ENCODE measurements around the gene STARD3NL. TPM values are rescaled to one million over a fixed set of nuclear protein-coding genes. Genes with fewer than 3 reads are reported as not detected.
A peak's percentile ranks its signal among the peaks of the same experiment; 100 is the strongest.
"Not testable (repeated sequence)": the region's sequence is repeated elsewhere in the genome, so short reads cannot be mapped to it uniquely, and the experiment has no call there.

Gene STARD3NL
- total RNA-seq, 2 experiments from 2014 or later, result 27.9 to 30.8 TPM

DNA sequence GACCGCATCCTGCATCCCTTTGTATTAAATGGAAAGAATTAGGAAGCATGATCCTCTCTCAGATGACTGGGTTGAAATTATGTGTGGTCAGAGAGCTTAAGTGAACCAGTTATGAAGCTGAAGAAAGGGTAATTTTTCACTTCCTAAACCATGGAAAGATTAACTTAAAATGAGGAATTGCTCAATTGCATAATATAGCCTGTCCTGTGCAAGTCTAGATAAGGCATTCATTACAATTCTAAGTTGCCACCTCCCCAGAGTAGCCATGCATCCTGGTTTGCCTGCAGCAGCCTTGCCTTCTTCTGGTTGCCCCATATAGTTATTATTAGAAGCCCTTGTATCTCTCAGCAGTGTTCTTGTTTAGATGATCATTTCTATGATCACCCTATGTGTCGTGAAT lies 45.3 kb downstream of the STARD3NL start:
- ChIA-PET POLR2A (no interaction called here), CTCF (interaction anchor here (0.6 to 10.2 kb wide), 23 partner anchors 11 to 958 kb away, joined by 3 to 203 read pairs (median 5); no protein-coding TSS in a partner anchor)
- Mint-ChIP-seq H3K36me3 (ENCODE audit: low read depth) (peaks cover 26% of the 10 kb centered on the region), H3K4me1 (peaks cover 16% of the 10 kb centered on the region), H3K27me3 (no peaks in the 10 kb centered on the region), H3K27ac (no peak overlapping the region), H3K4me3 (no peak overlapping the region), H3K9me3 (ENCODE audit: low read depth) (no peaks in the 10 kb centered on the region)
- no peak for ATAC-seq
- intact Hi-C loops (cut with DNase I, micrococcal nuclease), result loop anchor here in 1 of 2 experiments (2.0 to 5.0 kb wide), 2 partner anchors 151 to 306 kb away; partner anchors contain the start of gene SFRP4
- DNase-seq, result no peak

DNA sequence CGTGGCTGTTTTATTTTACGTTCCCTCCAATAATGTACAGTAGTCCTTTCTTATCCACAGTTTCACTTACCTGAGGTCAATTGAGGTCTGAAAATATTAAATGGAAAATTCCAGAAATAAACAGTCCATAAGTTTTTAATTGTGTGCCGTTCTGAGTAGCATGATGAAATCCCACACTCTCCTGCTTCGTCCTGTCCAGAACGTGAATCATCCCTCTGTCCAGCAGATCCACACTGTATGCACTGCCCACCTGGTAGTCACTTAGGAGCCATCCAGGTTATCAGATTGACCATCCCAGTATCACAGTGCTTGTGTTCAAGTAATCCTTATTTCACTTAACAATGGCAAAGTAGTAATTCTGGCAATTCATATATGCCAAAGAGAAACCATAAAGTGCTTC lies 46.3 kb downstream of the STARD3NL start:
- no peaks in the 10 kb centered on the region for H3K27me3 Mint-ChIP-seq
- ChIA-PET POLR2A (no interaction called here), CTCF (interaction anchor here (0.6 to 10.2 kb wide), 4 partner anchors 11 to 144 kb away, joined by 3 to 203 read pairs (median 36); no protein-coding TSS in a partner anchor)
- H3K4me3 Mint-ChIP-seq, result no peak overlapping the region
- peaks cover 26% of the 10 kb centered on the region for H3K36me3 Mint-ChIP-seq (ENCODE audit: low read depth)
- H3K4me1 Mint-ChIP-seq, result peaks cover 16% of the 10 kb centered on the region
- ATAC-seq (no peak), DNase-seq (no peak)
- intact Hi-C loops (cut with DNase I, micrococcal nuclease), result loop anchor here in 1 of 2 experiments (5.0 kb wide), 1 partner anchor 307 kb away; the partner anchor contains the start of gene SFRP4
- H3K9me3 Mint-ChIP-seq (ENCODE audit: low read depth), result no peaks in the 10 kb centered on the region
- no peak overlapping the region for H3K27ac Mint-ChIP-seq

DNA sequence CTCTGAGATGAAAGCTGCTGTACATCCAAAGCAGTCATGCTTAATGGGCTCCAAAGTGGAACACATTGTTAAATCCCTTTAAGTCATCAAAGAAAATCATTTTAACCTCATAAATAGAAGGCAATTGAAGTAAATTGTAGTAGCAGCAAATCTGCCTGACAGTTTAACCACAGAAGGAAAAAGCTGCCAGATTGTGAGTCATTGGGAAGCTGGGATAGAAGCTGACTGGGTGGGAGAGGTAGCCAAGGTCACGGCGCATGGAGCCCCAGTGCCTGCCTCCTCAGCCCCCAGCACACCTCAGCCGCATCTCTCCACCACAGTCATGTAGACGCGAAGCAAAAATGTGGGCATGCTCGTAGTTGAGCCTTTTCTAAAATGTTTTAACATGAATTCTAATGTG lies 51.3 kb downstream of the STARD3NL start:
- intact Hi-C loops (cut with DNase I, micrococcal nuclease), result no loop called here
- H3K27ac Mint-ChIP-seq, result no peak overlapping the region

DNA sequence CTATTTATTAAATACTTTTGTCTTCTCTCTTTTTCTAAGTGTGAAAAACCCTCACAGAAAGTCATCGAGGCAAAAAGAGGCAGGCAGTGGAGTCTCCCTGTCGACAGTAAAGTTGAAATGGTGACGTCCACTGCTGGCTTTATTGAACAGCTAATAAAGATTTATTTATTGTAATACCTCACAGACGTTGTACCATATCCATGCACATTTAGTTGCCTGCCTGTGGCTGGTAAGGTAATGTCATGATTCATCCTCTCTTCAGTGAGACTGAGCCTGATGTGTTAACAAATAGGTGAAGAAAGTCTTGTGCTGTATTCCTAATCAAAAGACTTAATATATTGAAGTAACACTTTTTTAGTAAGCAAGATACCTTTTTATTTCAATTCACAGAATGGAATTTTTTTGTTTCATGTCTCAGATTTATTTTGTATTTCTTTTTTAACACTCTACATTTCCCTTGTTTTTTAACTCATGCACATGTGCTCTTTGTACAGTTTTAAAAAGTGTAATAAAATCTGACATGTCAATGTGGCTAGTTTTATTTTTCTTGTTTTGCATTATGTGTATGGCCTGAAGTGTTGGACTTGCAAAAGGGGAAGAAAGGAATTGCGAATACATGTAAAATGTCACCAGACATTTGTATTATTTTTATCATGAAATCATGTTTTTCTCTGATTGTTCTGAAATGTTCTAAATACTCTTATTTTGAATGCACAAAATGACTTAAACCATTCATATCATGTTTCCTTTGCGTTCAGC lies 52.0 kb downstream of the STARD3NL start:
- H3K4me3 Mint-ChIP-seq, result no peak overlapping the region
- H3K27me3 Mint-ChIP-seq, result no peaks in the 10 kb centered on the region
- H3K36me3 Mint-ChIP-seq (ENCODE audit: low read depth), result peaks cover 4% of the 10 kb centered on the region
- ATAC-seq (no peak), DNase-seq (no peak)
- peaks cover 30% of the 10 kb centered on the region for H3K4me1 Mint-ChIP-seq
- CTCF ChIA-PET, result interaction anchor here (1.5 to 2.2 kb wide), 2 partner anchors 14 to 33 kb away, joined by 4 to 13 read pairs; no protein-coding TSS in a partner anchor
- no peaks in the 10 kb centered on the region for H3K9me3 Mint-ChIP-seq (ENCODE audit: low read depth)
- intact Hi-C loops (cut with DNase I, micrococcal nuclease), result loop anchor here (5.0 kb wide), 3 partner anchors 87 to 677 kb away; partner anchors contain the start of gene VPS41 (in 1 of the 2)
- POLR2A ChIA-PET, result no interaction called here
- no peak overlapping the region for H3K27ac Mint-ChIP-seq

More for the DNA sequence above, 51.3 kb downstream of the STARD3NL start:
- Mint-ChIP-seq H3K4me1 (peaks cover 27% of the 10 kb centered on the region), H3K27me3 (no peaks in the 10 kb centered on the region), H3K9me3 (ENCODE audit: low read depth) (no peaks in the 10 kb centered on the region), H3K4me3 (no peak overlapping the region), H3K36me3 (ENCODE audit: low read depth) (peaks cover 5% of the 10 kb centered on the region)
- ATAC-seq (no peak), DNase-seq (no peak)
- POLR2A ChIA-PET, result no interaction called here
- CTCF ChIA-PET, result interaction anchor here (1.5 to 2.2 kb wide), 2 partner anchors 14 to 32 kb away, joined by 4 to 13 read pairs; no protein-coding TSS in a partner anchor

DNA sequence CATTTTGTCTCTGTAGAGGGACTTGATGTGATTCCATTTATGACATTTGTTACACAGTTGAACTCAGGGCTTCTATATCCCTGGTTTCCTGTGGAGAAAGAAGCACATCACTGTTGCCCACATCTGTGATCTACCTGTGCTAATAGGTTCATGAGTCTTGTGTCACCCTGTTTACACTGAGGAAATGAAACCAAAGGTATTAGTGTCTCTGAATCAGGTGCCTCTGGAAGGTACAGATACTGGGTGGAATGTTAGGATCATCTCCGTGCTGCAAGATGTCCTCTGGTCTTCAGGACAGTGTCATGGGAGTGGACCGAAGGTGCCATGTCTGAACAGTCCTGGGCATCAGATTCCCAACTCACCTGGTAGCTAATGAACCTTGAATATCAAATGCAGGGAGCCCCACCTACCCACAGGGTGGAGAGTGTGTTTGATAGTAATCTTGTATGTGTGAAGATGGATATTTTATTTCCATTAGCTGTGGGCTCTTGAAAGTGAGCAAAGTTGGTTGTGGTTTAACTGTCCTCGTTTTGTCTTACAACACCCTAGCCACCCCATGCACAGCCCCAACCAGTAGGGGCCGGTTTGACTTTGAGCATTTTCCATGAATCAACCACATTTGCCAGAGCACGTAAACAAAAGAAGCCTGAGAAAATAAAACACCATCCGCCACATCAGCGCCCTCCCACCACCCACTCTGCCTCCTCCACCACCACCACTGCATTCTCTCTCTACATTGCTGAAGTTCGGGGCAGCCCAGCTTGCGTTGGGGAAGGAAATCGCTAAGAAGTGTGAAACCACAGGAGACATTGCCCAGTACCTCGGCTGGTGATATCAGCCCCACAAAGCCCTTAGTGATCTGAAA lies 54.7 kb downstream of the STARD3NL start:
- ChIA-PET CTCF (interaction anchor here (0.9 to 2.5 kb wide), 7 partner anchors 11 to 142 kb away, joined by 3 to 12 read pairs (median 4); no protein-coding TSS in a partner anchor), POLR2A (interaction anchor here (0.6 kb wide), 2 partner anchors 15 to 207 kb away, joined by 3 to 6 read pairs; no protein-coding TSS in a partner anchor)
- peaks cover 39% of the 10 kb centered on the region for H3K4me1 Mint-ChIP-seq
- H3K36me3 Mint-ChIP-seq (ENCODE audit: low read depth), result peaks cover 4% of the 10 kb centered on the region
- H3K9me3 Mint-ChIP-seq (ENCODE audit: low read depth), result no peaks in the 10 kb centered on the region
- H3K4me3 Mint-ChIP-seq, result peak overlapping the region; percentile 50
- peak overlapping the region; percentile 71 for H3K27ac Mint-ChIP-seq
- H3K27me3 Mint-ChIP-seq, result no peaks in the 10 kb centered on the region
- DNase-seq (peak; percentile 84), ATAC-seq (peak; percentile 88)
- intact Hi-C loops (cut with DNase I, micrococcal nuclease), result loop anchor here (5.0 kb wide), 3 partner anchors 85 to 675 kb away; partner anchors contain the start of gene VPS41 (in 1 of the 2)

DNA sequence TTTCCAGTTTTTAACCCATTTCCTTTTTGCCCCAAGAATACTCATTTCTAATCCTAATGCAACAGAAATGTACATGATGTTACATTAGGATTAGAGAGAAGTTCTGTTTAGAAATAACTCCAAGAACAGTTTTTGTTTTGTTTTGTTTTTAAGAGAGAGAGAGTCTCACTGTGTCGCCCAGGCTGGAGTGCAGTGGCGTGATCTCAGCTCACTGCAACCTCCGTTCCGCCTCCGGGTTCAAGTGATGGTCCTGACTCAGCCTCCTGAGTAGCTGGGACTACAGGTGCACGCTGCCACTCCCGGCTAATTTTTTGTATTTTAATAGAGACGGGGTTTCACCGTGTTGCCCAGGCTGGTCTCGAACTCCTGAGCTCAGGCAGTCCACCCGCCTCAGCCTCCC lies 56.7 kb downstream of the STARD3NL start:
- H3K27ac Mint-ChIP-seq; ATAC-seq; H3K9me3 Mint-ChIP-seq (ENCODE audit: low read depth); H3K4me3 Mint-ChIP-seq; H3K36me3 Mint-ChIP-seq (ENCODE audit: low read depth); POLR2A ChIA-PET; H3K27me3 Mint-ChIP-seq; DNase-seq: not testable (repeated sequence)
- intact Hi-C loops (cut with DNase I, micrococcal nuclease), result loop anchor here (5.0 kb wide), 3 partner anchors 83 to 673 kb away; partner anchors contain the start of gene VPS41 (in 1 of the 2)
- CTCF ChIA-PET, result interaction anchor here (0.8 to 3.0 kb wide), 4 partner anchors 19 to 136 kb away, joined by 4 to 19 read pairs (median 4); no protein-coding TSS in a partner anchor
- H3K4me1 Mint-ChIP-seq, result peaks cover 39% of the 10 kb centered on the region

DNA sequence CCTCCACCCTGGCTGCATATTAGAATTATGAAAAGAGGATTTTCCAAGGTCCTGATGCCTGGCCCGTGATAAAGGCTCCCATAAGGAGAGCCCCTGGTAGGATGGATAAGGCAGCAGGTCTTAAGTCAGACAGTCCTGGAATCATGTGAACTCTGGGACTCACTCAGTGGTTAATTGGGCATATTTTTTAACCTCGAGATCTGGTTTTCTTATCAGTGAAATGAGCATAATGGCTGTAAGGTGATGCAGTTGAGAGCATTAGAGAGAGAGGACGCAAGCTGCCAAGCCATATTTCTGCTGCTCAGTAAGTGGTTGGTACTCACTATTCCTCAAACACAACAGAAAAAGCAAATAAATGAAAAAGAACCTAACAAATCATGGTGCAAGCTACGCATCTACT lies 57.6 kb downstream of the STARD3NL start:
- CTCF ChIA-PET, result interaction anchor here (0.7 to 3.0 kb wide), 6 partner anchors 12 to 646 kb away, joined by 3 to 19 read pairs (median 5); no protein-coding TSS in a partner anchor
- no peak for ATAC-seq
- Mint-ChIP-seq H3K4me1 (peaks cover 39% of the 10 kb centered on the region), H3K36me3 (ENCODE audit: low read depth) (no peaks in the 10 kb centered on the region), H3K4me3 (no peak overlapping the region), H3K27ac (no peak overlapping the region), H3K27me3 (no peaks in the 10 kb centered on the region), H3K9me3 (ENCODE audit: low read depth) (no peaks in the 10 kb centered on the region)
- DNase-seq, result no peak
- POLR2A ChIA-PET, result no interaction called here
- intact Hi-C loops (cut with DNase I, micrococcal nuclease), result no loop called here

DNA sequence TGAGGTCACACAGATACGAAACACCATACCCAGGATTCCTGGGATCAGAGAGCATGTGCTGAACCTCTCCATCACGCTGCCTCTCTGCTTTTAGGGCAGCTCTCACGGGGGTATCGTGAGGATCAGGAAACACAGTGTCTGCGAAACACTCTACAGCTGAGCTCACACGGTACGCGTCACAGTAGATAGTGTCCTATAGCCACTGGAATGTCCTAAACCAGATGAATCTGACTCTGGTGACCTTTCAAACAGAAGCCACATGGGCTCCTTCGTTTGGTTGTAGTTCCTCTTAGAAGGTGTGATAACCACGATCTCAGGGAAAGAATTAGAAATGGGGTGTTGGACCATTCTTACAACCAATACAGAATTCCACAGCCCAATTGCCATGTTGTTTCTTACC lies 61.1 kb downstream of the STARD3NL start:
- H3K36me3 Mint-ChIP-seq (ENCODE audit: low read depth); H3K27ac Mint-ChIP-seq; POLR2A ChIA-PET; intact Hi-C loops (cut with DNase I, micrococcal nuclease); ATAC-seq; DNase-seq; H3K9me3 Mint-ChIP-seq (ENCODE audit: low read depth); H3K4me3 Mint-ChIP-seq; H3K27me3 Mint-ChIP-seq: not testable (repeated sequence)
- CTCF ChIA-PET, result interaction anchor here (1.4 kb wide), 1 partner anchor 17 kb away, joined by 5 read pairs; no protein-coding TSS in a partner anchor
- peaks cover 14% of the 10 kb centered on the region for H3K4me1 Mint-ChIP-seq

DNA sequence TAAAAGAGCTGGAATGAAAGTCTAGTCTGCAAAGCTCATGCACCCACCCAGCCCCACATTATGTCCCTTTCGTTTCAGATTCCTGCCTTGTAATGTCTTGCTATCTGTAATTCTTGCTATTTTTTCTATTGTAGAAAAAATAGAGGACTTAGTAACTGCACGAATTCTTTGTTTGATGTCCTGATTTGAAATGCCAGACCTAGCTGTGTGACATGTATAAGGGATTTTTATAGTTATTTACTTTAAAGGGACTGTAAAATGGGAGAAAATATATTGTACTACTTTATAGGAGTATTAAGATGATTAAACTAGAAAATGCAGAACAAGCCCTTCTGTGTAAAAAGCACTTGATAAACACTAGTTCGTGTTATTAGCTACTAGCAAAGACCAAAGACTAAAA lies 63.0 kb downstream of the STARD3NL start:
- intact Hi-C loops (cut with DNase I, micrococcal nuclease), result no loop called here
- DNase-seq, result no peak
- Mint-ChIP-seq H3K9me3 (ENCODE audit: low read depth) (no peaks in the 10 kb centered on the region), H3K4me3 (no peak overlapping the region), H3K27ac (no peak overlapping the region), H3K27me3 (no peaks in the 10 kb centered on the region), H3K36me3 (ENCODE audit: low read depth) (no peaks in the 10 kb centered on the region), H3K4me1 (peaks cover 8% of the 10 kb centered on the region)
- POLR2A ChIA-PET, result no interaction called here
- CTCF ChIA-PET, result interaction anchor here (0.7 to 0.9 kb wide), 3 partner anchors 15 to 134 kb away, joined by 3 to 4 read pairs (median 3); no protein-coding TSS in a partner anchor
- ATAC-seq, result no peak

DNA sequence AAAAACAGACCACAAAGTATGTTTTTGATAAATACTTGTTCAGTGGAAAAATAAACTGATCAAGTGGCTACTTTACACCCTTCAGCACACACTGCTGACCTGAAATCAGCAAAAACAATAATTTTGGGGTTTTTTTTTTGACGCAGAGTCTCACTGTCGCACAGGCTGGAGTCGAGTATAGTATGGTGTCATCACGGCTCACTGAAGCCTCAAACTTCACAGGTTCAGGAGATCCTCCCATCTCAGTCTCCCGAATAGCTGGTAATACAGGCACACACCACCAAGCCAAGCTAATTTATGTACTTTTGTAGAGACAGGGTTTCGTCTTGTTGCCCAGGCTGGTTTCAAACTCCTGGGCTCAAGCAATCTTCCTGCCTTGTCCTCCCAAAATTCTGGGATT lies 64.8 kb downstream of the STARD3NL start:
- POLR2A ChIA-PET, result no interaction called here
- Mint-ChIP-seq H3K36me3 (ENCODE audit: low read depth) (no peaks in the 10 kb centered on the region), H3K27ac (no peak overlapping the region), H3K4me3 (no peak overlapping the region), H3K9me3 (ENCODE audit: low read depth) (no peaks in the 10 kb centered on the region), H3K4me1 (peaks cover 2% of the 10 kb centered on the region), H3K27me3 (no peaks in the 10 kb centered on the region)
- intact Hi-C loops (cut with DNase I, micrococcal nuclease), result no loop called here
- DNase-seq, result no peak
- CTCF ChIA-PET, result no interaction called here
- ATAC-seq, result no peak

DNA sequence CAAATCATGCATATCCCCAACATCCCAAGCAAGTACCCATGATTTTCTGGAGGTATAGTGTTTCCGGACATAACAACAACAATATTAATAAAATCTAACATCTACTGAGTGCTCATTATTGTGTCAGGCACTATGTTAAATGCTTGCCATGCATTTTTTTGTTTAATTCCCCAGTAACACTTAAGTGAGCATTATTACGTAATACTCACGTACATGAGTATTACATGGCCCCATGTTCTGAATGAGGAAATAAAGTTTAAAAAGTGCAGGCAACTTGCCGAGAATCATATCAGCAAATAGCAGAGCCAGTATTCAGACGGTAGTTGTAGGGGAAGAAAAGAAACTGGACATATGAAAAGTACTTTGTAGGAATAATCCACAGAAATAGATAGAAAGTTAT lies 65.3 kb downstream of the STARD3NL start:
- H3K4me1 Mint-ChIP-seq; H3K4me3 Mint-ChIP-seq; DNase-seq; ATAC-seq; H3K27me3 Mint-ChIP-seq; H3K36me3 Mint-ChIP-seq (ENCODE audit: low read depth); intact Hi-C loops (cut with DNase I, micrococcal nuclease); CTCF ChIA-PET; H3K9me3 Mint-ChIP-seq (ENCODE audit: low read depth); POLR2A ChIA-PET; H3K27ac Mint-ChIP-seq: not testable (repeated sequence)

Measured in activated CD4-positive, alpha-beta T cell treated with anti-CD3 and anti-CD28 coated beads for 36 hours (primary cell).